KOPT-K1 (cell line): ENCODE results near the gene TMEM161A.
"Not testable (repeated sequence)": the region's sequence is repeated elsewhere in the genome, so short reads cannot be mapped to it uniquely, and the experiment has no call there.

Experiments used
- H3K27ac ChIP-seq: fragments of 200-600 bp; sonication (generic); 2 replicates; pipeline ENCODE4 v1.5.1; 2016; ENCODE audit warnings: antibody characterized with exemption, mild to moderate bottlenecking, low read depth, low read length; ENCODE audit not compliant: poor library complexity, severe bottlenecking
- H3K36me3 ChIP-seq: fragments of 200-600 bp; sonication (generic); 2 replicates; pipeline ENCODE4 v1.5.1; 2017; ENCODE audit warnings: antibody characterized with exemption, mild to moderate bottlenecking, low read length, moderate library complexity; ENCODE audit not compliant: insufficient read depth
- H3K9me3 ChIP-seq: fragments of 200-600 bp; sonication (generic); 2 replicates; pipeline ENCODE4 v1.5.1; 2017; ENCODE audit warnings: antibody characterized with exemption, low read length, mild to moderate bottlenecking; ENCODE audit not compliant: insufficient read depth, poor library complexity, severe bottlenecking

The TMEM161A gene

GRCh38 chr19:19119325-19120237, 18.7 kb downstream of the TMEM161A start:
- Histone ChIP-seq H3K27ac (no peak overlapping the region), H3K36me3 (peaks cover 35% of the 10 kb centered on the region), H3K9me3 (peaks cover 8% of the 10 kb centered on the region)

- Histone ChIP-seq H3K27ac (no peak overlapping the region), H3K9me3 (no peaks in the 10 kb centered on the region), H3K36me3 (peaks cover 24% of the 10 kb centered on the region; the same call in 1 of the 2 replicates)
These were observed 22.3 kb downstream of the TMEM161A start for GRCh38 chr19:19115954-19116353.

- Histone ChIP-seq H3K27ac (no peak overlapping the region), H3K36me3 (no peaks in the 10 kb centered on the region), H3K9me3 (no peaks in the 10 kb centered on the region)
These were observed 25.1 kb downstream of the TMEM161A start for GRCh38 chr19:19113040-19113626.

- Histone ChIP-seq H3K36me3 (no peaks in the 10 kb centered on the region), H3K9me3 (no peaks in the 10 kb centered on the region), H3K27ac (no peak overlapping the region)
These were observed 26.2 kb downstream of the TMEM161A start for GRCh38 chr19:19111967-19112580.

- H3K27ac ChIP-seq: no peak overlapping the region
- H3K36me3 ChIP-seq: no peaks in the 10 kb centered on the region
- no peaks in the 10 kb centered on the region for H3K9me3 ChIP-seq
These were observed 27.0 kb downstream of the TMEM161A start for GRCh38 chr19:19111136-19111835.

- H3K36me3 ChIP-seq: no peaks in the 10 kb centered on the region
- H3K9me3 ChIP-seq: no peaks in the 10 kb centered on the region
- no peak overlapping the region for H3K27ac ChIP-seq
These were observed 27.7 kb downstream of the TMEM161A start for GRCh38 chr19:19110410-19111135.

- H3K9me3 ChIP-seq: no peaks in the 10 kb centered on the region
- H3K27ac ChIP-seq: no peak overlapping the region
- H3K36me3 ChIP-seq: no peaks in the 10 kb centered on the region
These were observed 28.7 kb downstream of the TMEM161A start for GRCh38 chr19:19109601-19110000.

GRCh38 chr19:19107654-19108053, 30.6 kb downstream of the TMEM161A start:
- H3K9me3 ChIP-seq: no peaks in the 10 kb centered on the region

GRCh38 chr19:19106938-19107337, 31.3 kb downstream of the TMEM161A start:
- H3K9me3 ChIP-seq, H3K36me3 ChIP-seq, H3K27ac ChIP-seq: not testable (repeated sequence)

More at GRCh38 chr19:19107654-19108053, 30.6 kb downstream of the TMEM161A start:
- H3K36me3 ChIP-seq: no peaks in the 10 kb centered on the region
- no peak overlapping the region for H3K27ac ChIP-seq

GRCh38 chr19:19106056-19106551, 32.2 kb downstream of the TMEM161A start:
- H3K27ac ChIP-seq: no peak overlapping the region
- no peaks in the 10 kb centered on the region for H3K9me3 ChIP-seq
- no peaks in the 10 kb centered on the region for H3K36me3 ChIP-seq

GRCh38 chr19:19105365-19106055, 32.8 kb downstream of the TMEM161A start:
- H3K36me3 ChIP-seq: no peaks in the 10 kb centered on the region
- H3K27ac ChIP-seq: no peak overlapping the region
- no peaks in the 10 kb centered on the region for H3K9me3 ChIP-seq

GRCh38 chr19:19103167-19103566, 35.1 kb downstream of the TMEM161A start:
- no peaks in the 10 kb centered on the region for H3K9me3 ChIP-seq
- H3K27ac ChIP-seq: no peak overlapping the region
- no peaks in the 10 kb centered on the region; the same call in 1 of the 2 replicates for H3K36me3 ChIP-seq

GRCh38 chr19:19102566-19102965, 35.7 kb downstream of the TMEM161A start:
- H3K9me3 ChIP-seq, H3K27ac ChIP-seq, H3K36me3 ChIP-seq: not testable (repeated sequence)

GRCh38 chr19:19101540-19101939, 36.7 kb downstream of the TMEM161A start:
- H3K9me3 ChIP-seq: no peaks in the 10 kb centered on the region
- no peaks in the 10 kb centered on the region; the same call in 1 of the 2 replicates for H3K36me3 ChIP-seq
- no peak overlapping the region for H3K27ac ChIP-seq
